Esophagus squamous epithelium (tissue), 5 donors: ENCODE results near the gene LYRM7. TPM values are rescaled to one million over a fixed set of nuclear protein-coding genes. Genes with fewer than 3 reads are reported as not detected.

ENCODE experiments used
- DNase-seq: peaks from one replicate; lab custom pipeline; 2025; lab: John Stamatoyannopoulos, UW
- H3K27ac ChIP-seq, 4 donors: fragments of 200-600 bp; sonication (generic); one replicate each; pipeline ENCODE4 v1.5.1; 2016 to 2019; ENCODE audit warnings: mild to moderate bottlenecking in 1 of 4
- H3K27me3 ChIP-seq, 4 donors: fragments of 200-600 bp; sonication (generic); 1 replicate in 3 of 4; 2 replicates in 1 of 4; pipeline versions ENCODE4 v1.5.1 to v1.6.0; 2017 to 2021; ENCODE audit warnings: antibody characterized with exemption in 1 of 4
- H3K36me3 ChIP-seq, 3 donors: fragments of 200-600 bp; sonication (generic); one replicate each; pipeline ENCODE4 v1.5.1; 2016 to 2019
- H3K4me1 ChIP-seq, 3 donors: fragments of 200-600 bp; sonication (generic); one replicate each; pipeline ENCODE4 v1.5.1; 2017 to 2019
- H3K4me3 ChIP-seq, 4 donors: fragments of 200-600 bp; sonication (generic); 1 replicate in 3 of 4; 2 replicates in 1 of 4; pipeline ENCODE4 v1.5.1; 2016 to 2019; ENCODE audit warnings: mild to moderate bottlenecking in 2 of 4, moderate library complexity in 1 of 4
- H3K9me3 ChIP-seq, 3 donors: fragments of 200-600 bp; sonication (generic); one replicate each; pipeline ENCODE4 v1.5.1; 2016 to 2019
- POLR2A ChIP-seq, 4 donors: fragments of 450-650 bp; IDR thresholded peaks; one replicate each; pipeline ENCODE4 v1.6.1; 2017; ENCODE audit warnings: antibody characterized with exemption in 4 of 4, mild to moderate bottlenecking in 4 of 4, moderate library complexity in 3 of 4
- WGBS, 2 donors: methylation state at CpG; one replicate each; pipeline ENCODE4 v1.1.5; 2018; 5-methylcytosine and 5-hydroxymethylcytosine counted together
- intact Hi-C: fragments of 100-400 bp; cut with DNase I; formaldehyde crosslinking; loops from one replicate; pipeline ENCODE4 v1.15.0; 2022
- total RNA-seq, 4 donors: library from RNA; depleted of rRNA; stranded (reverse); fragments of >200 nt; gene quantifications; one replicate each; pipeline ENCODE4 v1.1.0, GENCODE V29; 2016
- TF ChIP-seq, protein P1 (sequence below), 6 experiments: fragments of 450-650 bp in 4 of 6; fragments of 200-600 bp in 2 of 6; sonication (generic) in 2 of 6; IDR thresholded peaks; one replicate each; pipeline ENCODE4 v1.5.1; 2016 to 2019; ENCODE audit warnings: antibody characterized with exemption in 6 of 6, mild to moderate bottlenecking in 4 of 6, moderate library complexity in 4 of 6
- donor health status: DM: yes; HTN: yes; CAD: no.

The LYRM7 gene
- total RNA-seq, 4 donors from 2014 or later, result 4.1 to 9.3 (median 6.4) TPM

GRCh38 chr5:131221008-131221703 is 50.4 kb downstream of the LYRM7 start:
- no peak for DNase-seq
- H3K9me3 ChIP-seq, result no peaks in the 10 kb centered on the region
- 86 to 92% methylated on average over 10 of the region's 10 CpGs for WGBS, 2 donors
- intact Hi-C loops, result no loop called here
- H3K4me1 ChIP-seq, result peaks cover 0 to 5% (median 0%) of the 10 kb centered on the region in 3 donors
- H3K36me3 ChIP-seq, result no peaks in the 10 kb centered on the region
- no peak overlapping the region for H3K4me3 ChIP-seq
- no peaks in the 10 kb centered on the region for H3K27me3 ChIP-seq
- no peak overlapping the region for H3K27ac ChIP-seq
- TF ChIP-seq POLR2A (IDR thresholded peaks at IDR 0.05), result no peak

DNA sequence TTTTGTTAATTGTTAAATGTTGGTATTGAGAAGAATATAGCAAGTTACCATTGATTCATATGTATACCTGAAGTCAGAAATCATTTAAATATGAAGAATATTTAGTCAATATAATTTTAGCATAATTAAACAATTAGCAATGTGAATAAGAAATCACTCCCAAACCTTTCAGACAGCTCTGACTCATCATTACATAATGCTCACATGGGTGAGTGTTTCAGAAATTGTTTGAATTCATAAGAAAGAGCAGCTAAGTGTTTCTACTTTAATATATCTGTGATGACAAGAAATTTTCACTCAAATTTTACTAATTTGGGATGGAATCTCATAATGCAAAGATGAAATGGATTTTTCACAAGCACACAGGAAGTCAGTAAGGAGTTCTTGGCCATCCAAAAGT is 51.1 kb downstream of the LYRM7 start:
- TF ChIP-seq, protein P1, sequence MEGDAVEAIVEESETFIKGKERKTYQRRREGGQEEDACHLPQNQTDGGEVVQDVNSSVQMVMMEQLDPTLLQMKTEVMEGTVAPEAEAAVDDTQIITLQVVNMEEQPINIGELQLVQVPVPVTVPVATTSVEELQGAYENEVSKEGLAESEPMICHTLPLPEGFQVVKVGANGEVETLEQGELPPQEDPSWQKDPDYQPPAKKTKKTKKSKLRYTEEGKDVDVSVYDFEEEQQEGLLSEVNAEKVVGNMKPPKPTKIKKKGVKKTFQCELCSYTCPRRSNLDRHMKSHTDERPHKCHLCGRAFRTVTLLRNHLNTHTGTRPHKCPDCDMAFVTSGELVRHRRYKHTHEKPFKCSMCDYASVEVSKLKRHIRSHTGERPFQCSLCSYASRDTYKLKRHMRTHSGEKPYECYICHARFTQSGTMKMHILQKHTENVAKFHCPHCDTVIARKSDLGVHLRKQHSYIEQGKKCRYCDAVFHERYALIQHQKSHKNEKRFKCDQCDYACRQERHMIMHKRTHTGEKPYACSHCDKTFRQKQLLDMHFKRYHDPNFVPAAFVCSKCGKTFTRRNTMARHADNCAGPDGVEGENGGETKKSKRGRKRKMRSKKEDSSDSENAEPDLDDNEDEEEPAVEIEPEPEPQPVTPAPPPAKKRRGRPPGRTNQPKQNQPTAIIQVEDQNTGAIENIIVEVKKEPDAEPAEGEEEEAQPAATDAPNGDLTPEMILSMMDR (IDR thresholded peaks at IDR 0.05), result no peak
- no peak for TF ChIP-seq POLR2A (IDR thresholded peaks at IDR 0.05)
- H3K4me3 ChIP-seq, result no peak overlapping the region
- H3K27ac ChIP-seq, result no peak overlapping the region
- no peaks in the 10 kb centered on the region for H3K9me3 ChIP-seq
- H3K36me3 ChIP-seq, result no peaks in the 10 kb centered on the region
- no peak for DNase-seq
- no peaks in the 10 kb centered on the region for H3K27me3 ChIP-seq
- intact Hi-C loops, result no loop called here
- H3K4me1 ChIP-seq, result peaks cover 0 to 5% (median 0%) of the 10 kb centered on the region in 3 donors

GRCh38 chr5:131222731-131223130 is 52.0 kb downstream of the LYRM7 start:
- H3K9me3 ChIP-seq, result no peaks in the 10 kb centered on the region
- TF ChIP-seq POLR2A (IDR thresholded peaks at IDR 0.05), result no peak
- TF ChIP-seq, protein P1 (IDR thresholded peaks at IDR 0.05), result no peak
- no peak overlapping the region for H3K27ac ChIP-seq
- no peak for DNase-seq
- H3K4me1 ChIP-seq, result peaks cover 0 to 5% (median 0%) of the 10 kb centered on the region in 3 donors
- intact Hi-C loops, result no loop called here
- no peaks in the 10 kb centered on the region for H3K36me3 ChIP-seq
- H3K4me3 ChIP-seq, result no peak overlapping the region
- H3K27me3 ChIP-seq, result no peaks in the 10 kb centered on the region

GRCh38 chr5:131223751-131224386 is 53.1 kb downstream of the LYRM7 start:
- Histone ChIP-seq H3K9me3 (no peaks in the 10 kb centered on the region), H3K4me3 (no peak overlapping the region), H3K27me3 (no peaks in the 10 kb centered on the region), H3K27ac (no peak overlapping the region), H3K4me1 (peaks cover 0 to 5% (median 0%) of the 10 kb centered on the region in 3 donors), H3K36me3 (no peaks in the 10 kb centered on the region)
- TF ChIP-seq POLR2A (IDR thresholded peaks at IDR 0.05), result no peak
- TF ChIP-seq, protein P1 (IDR thresholded peaks at IDR 0.05), result no peak
- WGBS, 2 donors, result 81 to 84% methylated on average over 2 of the region's 2 CpGs
- DNase-seq, result no peak
- intact Hi-C loops, result no loop called here

GRCh38 chr5:131224387-131225201 is 53.9 kb downstream of the LYRM7 start:
- Histone ChIP-seq H3K27me3 (no peaks in the 10 kb centered on the region), H3K36me3 (no peaks in the 10 kb centered on the region), H3K4me3 (no peak overlapping the region), H3K4me1 (peaks cover 0 to 5% (median 0%) of the 10 kb centered on the region in 3 donors), H3K9me3 (no peaks in the 10 kb centered on the region), H3K27ac (peak overlapping the region in 2 of 4 donors; percentile 24 to 54)
- DNase-seq, result no peak
- TF ChIP-seq POLR2A (IDR thresholded peaks at IDR 0.05), result peak in 1 of 4 donors; percentile 19
- TF ChIP-seq, protein P1 (IDR thresholded peaks at IDR 0.05), result no peak
- 69 to 70% methylated on average over 6 of the region's 6 CpGs for WGBS, 2 donors
- intact Hi-C loops, result no loop called here
